Measurements from ENCODE around the gene PLEKHA3. TPM values are rescaled to one million over a fixed set of nuclear protein-coding genes. Genes with fewer than 3 reads are reported as not detected.

PLEKHA3 gene
- total RNA-seq, 1 experiment from 2014 or later = 50.3 TPM

DNA sequence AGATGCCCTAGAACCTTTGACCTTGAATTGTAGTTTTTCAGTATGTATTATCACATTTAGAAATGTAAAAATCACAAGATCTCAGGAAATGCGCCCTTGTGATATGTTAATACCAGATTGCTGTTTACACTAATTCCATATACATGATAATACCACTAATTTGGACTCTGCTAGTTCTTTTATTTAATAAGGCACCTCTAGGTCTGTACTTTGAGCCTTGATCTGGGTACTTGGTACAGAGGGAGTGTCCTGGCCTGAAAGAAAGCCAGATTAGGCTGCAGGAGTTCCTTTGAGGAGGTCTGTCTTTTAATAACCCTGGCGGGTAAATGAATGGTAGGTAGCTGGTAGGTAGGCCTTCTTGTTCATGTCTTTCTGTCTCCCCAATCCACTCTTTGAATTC, 26.3 kb downstream of the PLEKHA3 start:
- Histone ChIP-seq H2AFZ (no peak overlapping the region), H3K79me2 (ENCODE audit: low read depth) (no peaks in the 10 kb centered on the region), H3K27ac (no peak overlapping the region), H3K9me3 (ENCODE audit: insufficient read depth, low read depth) (no peaks in the 10 kb centered on the region), H3K36me3 (ENCODE audit: low read depth) (peaks cover 38% of the 10 kb centered on the region), H3K27me3 (ENCODE audit: insufficient read depth, low read depth) (no peaks in the 10 kb centered on the region), H3K9me2 (ENCODE audit: insufficient read depth) (no peaks in the 10 kb centered on the region), H3K4me3 (no peak overlapping the region), H3F3A (ENCODE audit: insufficient read depth, low read depth) (no peaks in the 10 kb centered on the region), H4K20me1 (ENCODE audit: insufficient read depth) (0 out of 2 replicates have a peak, but pooled peaks cover 3% of the 10 kb centered on the region), H3K4me1 (replicated peaks; ENCODE audit: insufficient read depth) (no peaks in the 10 kb centered on the region), H3K4me2 (no peak overlapping the region)
- intact Hi-C loops (cut with micrococcal nuclease; ENCODE audit: unreplicated experiment) = no loop called here
- POLR2A ChIA-PET (ENCODE audit: unreplicated experiment) = no interaction called here
- BruUV-seq (replicated peaks) = no TSS peak
- DNase-seq = no peak
- CTCF ChIA-PET = no interaction called here
- TF ChIP-seq, protein P1, sequence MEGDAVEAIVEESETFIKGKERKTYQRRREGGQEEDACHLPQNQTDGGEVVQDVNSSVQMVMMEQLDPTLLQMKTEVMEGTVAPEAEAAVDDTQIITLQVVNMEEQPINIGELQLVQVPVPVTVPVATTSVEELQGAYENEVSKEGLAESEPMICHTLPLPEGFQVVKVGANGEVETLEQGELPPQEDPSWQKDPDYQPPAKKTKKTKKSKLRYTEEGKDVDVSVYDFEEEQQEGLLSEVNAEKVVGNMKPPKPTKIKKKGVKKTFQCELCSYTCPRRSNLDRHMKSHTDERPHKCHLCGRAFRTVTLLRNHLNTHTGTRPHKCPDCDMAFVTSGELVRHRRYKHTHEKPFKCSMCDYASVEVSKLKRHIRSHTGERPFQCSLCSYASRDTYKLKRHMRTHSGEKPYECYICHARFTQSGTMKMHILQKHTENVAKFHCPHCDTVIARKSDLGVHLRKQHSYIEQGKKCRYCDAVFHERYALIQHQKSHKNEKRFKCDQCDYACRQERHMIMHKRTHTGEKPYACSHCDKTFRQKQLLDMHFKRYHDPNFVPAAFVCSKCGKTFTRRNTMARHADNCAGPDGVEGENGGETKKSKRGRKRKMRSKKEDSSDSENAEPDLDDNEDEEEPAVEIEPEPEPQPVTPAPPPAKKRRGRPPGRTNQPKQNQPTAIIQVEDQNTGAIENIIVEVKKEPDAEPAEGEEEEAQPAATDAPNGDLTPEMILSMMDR (conservative IDR thresholded peaks at IDR 0.05) = no peak
- TF ChIP-seq EZH2 (IDR thresholded peaks at IDR 0.05; ENCODE audit: low read depth) = no peak

DNA sequence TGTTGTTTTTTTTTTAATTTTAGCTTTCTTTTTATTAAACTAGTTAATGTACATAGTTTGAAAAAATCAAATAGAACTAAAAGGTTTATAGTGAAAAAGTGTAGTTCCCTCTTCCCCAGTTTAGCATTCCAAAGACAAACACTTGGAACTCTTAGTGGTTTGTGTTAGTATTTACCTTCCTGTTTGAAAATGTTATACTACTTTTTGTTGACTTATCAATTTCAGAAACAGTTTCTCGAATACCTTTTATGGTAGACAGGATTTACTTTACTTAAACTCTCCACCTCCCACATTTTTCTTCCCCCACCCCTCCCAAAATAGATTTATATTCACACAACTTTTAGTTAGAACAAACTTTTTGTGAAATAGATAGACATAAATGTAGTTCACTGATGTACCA, 26.7 kb downstream of the PLEKHA3 start:
- Histone ChIP-seq H3K27ac (no peak overlapping the region), H3K4me2 (no peak overlapping the region), H3F3A (ENCODE audit: insufficient read depth, low read depth) (peaks cover 2% of the 10 kb centered on the region; the same call in 1 of the 2 replicates), H3K4me3 (no peak overlapping the region), H4K20me1 (ENCODE audit: insufficient read depth) (0 out of 2 replicates have a peak, but pooled peaks cover 3% of the 10 kb centered on the region), H3K9me2 (ENCODE audit: insufficient read depth) (no peaks in the 10 kb centered on the region), H3K4me1 (replicated peaks; ENCODE audit: insufficient read depth) (no peaks in the 10 kb centered on the region), H3K27me3 (ENCODE audit: insufficient read depth, low read depth) (no peaks in the 10 kb centered on the region), H3K36me3 (ENCODE audit: low read depth) (peaks cover 34% of the 10 kb centered on the region), H3K9me3 (ENCODE audit: insufficient read depth, low read depth) (no peaks in the 10 kb centered on the region), H2AFZ (no peak overlapping the region), H3K79me2 (ENCODE audit: low read depth) (no peaks in the 10 kb centered on the region)
- POLR2A ChIA-PET (ENCODE audit: unreplicated experiment) = no interaction called here
- DNase-seq = no peak
- no peak for TF ChIP-seq EZH2 (IDR thresholded peaks at IDR 0.05; ENCODE audit: low read depth)
- TF ChIP-seq, protein P1 (conservative IDR thresholded peaks at IDR 0.05) = no peak
- intact Hi-C loops (cut with micrococcal nuclease; ENCODE audit: unreplicated experiment) = no loop called here
- CTCF ChIA-PET = interaction anchor here (0.5 kb wide), 1 partner anchor 1012 kb away, joined by 9 read pairs; no protein-coding TSS in a partner anchor
- BruUV-seq (replicated peaks) = no TSS peak

DNA sequence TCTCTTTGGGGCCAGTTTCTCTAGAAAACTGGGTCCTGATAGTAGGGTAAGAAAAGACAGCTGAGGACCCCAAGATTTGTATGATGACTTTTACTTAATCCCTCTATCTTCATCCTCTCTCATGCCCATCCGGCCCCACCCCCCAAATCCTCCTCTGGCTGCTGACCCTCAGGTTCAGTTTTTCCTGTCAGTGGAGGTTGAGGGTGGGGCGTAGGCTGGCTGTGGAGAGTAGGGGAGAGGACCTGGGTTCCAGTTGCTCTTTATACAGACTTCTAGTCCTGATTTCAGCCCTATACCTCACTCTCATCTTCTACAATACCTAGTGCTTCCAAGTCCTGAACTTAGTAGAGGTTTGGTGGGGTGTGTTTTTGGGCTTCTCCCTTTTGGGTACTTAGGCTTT, 28.4 kb downstream of the PLEKHA3 start:
- Histone ChIP-seq H4K20me1 (ENCODE audit: insufficient read depth) (no peaks in the 10 kb centered on the region), H3K4me3 (no peak overlapping the region), H3K4me2 (no peak overlapping the region), H3K79me2 (ENCODE audit: low read depth) (no peaks in the 10 kb centered on the region), H3K36me3 (ENCODE audit: low read depth) (peaks cover 22% of the 10 kb centered on the region), H3K4me1 (replicated peaks; ENCODE audit: insufficient read depth) (peaks cover 5% of the 10 kb centered on the region; the same call in 1 of the 2 replicates), H2AFZ (no peak overlapping the region), H3K27ac (no peak overlapping the region), H3K9me2 (ENCODE audit: insufficient read depth) (no peaks in the 10 kb centered on the region), H3K27me3 (ENCODE audit: insufficient read depth, low read depth) (no peaks in the 10 kb centered on the region), H3K9me3 (ENCODE audit: insufficient read depth, low read depth) (no peaks in the 10 kb centered on the region; the same call in 1 of the 2 replicates), H3F3A (ENCODE audit: insufficient read depth, low read depth) (peaks cover 3% of the 10 kb centered on the region; the same call in 1 of the 2 replicates)
- ChIA-PET CTCF (interaction anchor here (0.8 kb wide), 1 partner anchor 8 kb away, joined by 3 read pairs; no protein-coding TSS in a partner anchor), POLR2A (ENCODE audit: unreplicated experiment) (no interaction called here)
- DNase-seq = no peak
- no peak for TF ChIP-seq EZH2 (IDR thresholded peaks at IDR 0.05; ENCODE audit: low read depth)
- TF ChIP-seq, protein P1 (conservative IDR thresholded peaks at IDR 0.05) = no peak
- no TSS peak for BruUV-seq (replicated peaks)
- intact Hi-C loops (cut with micrococcal nuclease; ENCODE audit: unreplicated experiment) = no loop called here
